CD4-positive, alpha-beta T cell treated with Interleukin-6 for 4 hours (primary cell): ENCODE results near the gene CDIP1.

ENCODE experiments used
- DNase-seq: peaks from one replicate; pipeline ENCODE4 v3.0.0-alpha.2; 2020; ENCODE audit warnings: mixed read lengths

Gene CDIP1

DNA sequence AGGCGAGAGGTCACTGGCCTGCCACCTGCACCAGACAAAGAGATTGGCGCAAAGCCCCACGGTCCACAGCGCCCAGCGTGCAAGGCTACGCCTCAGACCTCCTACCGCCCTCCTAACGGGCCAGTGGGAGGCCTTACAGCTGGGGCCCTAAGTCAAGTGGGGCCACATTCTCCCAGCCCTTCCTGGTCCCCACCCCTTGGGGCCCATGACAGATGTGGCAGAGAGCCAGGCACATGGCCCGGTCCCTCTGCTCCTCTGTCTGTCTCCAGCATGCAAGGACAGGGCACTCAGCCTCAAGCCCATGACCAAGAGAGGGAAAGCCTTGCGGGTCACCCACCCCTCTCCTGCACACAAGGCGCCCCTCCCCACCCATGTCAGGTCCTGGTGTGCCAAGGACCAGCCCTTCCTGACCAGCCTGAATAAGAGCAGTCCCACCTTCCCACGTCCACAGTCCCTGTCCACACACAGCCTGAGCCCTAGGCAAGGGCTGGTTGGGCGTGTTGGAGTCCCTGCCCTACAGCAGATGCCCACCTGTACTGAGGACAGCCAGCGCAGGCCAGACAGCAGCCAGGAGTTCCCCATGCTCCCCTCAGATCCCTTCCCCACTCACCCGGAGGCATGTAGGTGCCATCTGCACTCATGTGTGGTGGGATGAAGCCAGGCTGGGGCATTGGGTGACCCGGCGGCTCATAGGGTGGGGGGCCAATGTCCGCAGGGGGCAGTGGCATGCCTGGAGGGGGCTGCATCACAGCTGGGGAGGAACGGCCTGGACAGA, 25.3 kb downstream of the CDIP1 start:
- no peak for DNase-seq

DNA sequence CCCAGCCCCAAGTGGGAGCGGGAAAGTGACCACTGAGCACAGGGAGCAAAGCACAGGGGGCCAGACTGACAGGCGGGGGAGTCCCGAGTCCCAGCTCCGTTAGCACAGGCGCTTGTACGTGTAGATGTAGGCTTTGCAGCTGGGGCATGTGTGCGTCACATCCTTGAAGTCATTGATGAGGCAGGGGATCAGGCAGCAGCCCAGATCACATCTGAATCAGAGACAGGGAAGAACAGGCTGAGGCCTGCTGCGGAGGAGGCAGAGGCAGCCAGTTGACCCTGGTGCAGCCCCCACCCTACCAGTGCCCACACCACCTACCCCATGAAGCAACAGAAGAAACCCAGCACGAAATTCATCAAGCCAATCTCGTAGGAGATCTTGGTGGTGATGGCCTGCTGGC, 26.1 kb downstream of the CDIP1 start:
- DNase-seq: no peak

DNA sequence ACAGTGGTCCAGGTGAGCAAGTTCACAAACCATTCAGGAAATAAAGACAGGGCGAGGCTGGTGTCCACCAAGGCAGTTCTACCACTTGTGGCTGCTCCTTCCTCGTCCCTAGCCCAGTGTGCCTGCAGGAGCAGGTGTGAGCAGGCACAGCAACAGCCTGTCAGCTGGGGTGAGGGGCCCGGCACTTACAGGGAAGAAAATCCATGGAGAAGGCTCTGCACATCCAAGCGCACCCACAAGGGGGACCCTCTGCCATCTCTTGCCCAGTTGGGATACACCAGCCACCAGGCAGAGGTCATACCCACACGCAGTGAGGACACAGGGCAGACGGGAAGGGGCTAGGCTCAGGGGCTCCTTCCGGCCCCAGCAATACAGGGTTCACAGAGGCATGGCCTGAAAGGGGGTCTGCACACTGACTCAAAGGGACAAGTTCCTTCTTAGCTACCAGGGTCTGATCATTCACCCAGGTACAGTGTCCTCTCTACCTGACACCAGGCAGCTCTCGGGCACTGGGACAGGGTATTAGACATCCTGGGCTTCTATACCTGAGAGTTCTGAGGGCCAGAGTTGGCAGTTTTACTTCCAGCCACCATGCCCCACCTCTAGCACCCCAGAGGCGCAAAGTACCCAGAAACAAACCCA, 27.0 kb downstream of the CDIP1 start:
- DNase-seq: peak; percentile 22

DNA sequence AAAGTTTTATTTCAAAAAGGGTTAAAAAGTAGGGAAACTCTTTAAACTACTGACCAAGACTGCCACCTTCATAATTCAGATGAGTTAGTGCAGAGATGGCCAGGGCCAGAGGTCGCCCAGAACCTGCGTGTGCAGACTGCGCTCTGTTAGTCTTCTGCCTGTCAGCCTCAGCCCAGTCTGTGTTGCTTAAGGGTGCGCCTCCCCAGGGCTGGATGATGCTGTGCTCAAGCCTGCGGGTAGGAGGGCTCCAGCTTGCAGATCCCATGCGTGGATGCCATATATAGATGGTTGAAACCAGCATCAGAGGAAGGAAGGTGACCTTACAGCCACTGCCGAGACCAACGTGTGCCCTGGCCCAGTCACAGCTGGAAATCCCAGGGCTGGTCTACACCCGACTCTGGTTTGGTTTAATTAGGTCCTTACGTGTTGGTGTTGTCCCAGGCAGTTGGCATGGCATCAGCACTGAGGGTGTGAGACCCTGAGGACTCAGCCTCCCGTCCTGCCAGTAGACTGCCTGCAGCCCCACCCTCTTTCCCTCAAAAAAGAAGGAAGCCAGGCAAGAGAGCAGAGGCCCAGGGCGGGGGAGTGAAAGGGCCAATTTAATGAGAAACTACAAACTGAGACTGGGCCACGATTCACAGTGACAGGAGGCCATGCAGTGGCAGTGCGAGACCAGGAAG, 27.7 kb downstream of the CDIP1 start:
- DNase-seq: no peak

DNA sequence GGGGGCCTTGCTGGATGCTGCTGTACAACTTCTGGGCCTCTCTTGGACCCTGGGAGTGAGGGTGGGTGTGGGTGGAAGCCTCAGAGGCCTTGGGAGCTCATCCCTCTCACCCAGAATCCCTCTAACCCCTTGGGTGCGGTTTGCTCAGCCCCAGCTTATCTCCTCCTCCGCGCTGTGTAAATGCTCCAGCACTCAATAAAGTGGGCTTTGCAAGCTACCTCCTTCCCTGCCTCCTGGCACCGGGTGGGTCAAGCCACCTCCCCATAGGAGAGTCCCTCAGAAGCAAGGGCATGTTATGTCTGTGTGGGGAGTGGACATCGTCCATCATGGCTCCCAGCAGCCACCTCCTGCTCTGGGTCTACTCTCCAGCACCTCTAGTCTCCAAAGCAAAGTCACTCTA, 28.4 kb downstream of the CDIP1 start:
- DNase-seq: no peak

DNA sequence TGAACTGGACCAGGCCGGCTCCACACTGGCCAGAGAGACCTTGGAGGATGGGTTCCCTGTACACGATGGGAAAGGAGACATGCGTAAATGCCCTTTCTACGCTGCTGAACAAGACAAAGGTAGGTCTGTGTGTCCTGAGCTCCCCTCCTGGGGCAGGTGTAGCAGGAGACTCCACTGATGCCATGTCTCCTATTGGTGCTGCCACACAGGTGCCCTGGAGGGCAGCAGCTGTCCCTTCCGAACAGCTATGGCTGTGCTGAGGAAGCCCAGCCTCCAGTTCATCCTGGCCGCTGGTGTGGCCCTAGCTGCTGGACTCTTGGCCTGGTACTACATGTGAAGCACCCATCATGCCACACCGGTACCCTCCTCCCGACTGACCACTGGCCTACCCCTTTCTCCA, 29.2 kb downstream of the CDIP1 start:
- DNase-seq: no peak

DNA sequence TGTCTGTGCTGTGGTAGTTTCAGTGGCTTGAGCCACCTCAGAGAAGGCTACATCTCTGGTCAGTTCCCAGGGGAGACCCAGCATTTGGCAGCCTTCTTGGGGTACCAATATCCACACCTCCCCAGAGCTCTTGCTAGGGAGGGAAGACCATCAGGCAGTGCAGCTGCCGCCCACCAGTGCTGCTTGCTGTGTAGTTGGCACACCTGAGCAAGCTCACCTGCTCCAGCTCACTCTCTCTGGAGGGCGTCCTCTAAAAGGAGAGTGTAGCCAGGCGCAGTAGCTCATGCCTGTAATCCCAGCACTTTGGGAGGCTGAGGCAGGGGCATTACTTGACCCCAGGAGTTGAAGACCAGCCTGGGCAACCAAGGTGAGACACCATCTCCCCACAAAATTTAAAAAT, 29.8 kb downstream of the CDIP1 start:
- no peak for DNase-seq

DNA sequence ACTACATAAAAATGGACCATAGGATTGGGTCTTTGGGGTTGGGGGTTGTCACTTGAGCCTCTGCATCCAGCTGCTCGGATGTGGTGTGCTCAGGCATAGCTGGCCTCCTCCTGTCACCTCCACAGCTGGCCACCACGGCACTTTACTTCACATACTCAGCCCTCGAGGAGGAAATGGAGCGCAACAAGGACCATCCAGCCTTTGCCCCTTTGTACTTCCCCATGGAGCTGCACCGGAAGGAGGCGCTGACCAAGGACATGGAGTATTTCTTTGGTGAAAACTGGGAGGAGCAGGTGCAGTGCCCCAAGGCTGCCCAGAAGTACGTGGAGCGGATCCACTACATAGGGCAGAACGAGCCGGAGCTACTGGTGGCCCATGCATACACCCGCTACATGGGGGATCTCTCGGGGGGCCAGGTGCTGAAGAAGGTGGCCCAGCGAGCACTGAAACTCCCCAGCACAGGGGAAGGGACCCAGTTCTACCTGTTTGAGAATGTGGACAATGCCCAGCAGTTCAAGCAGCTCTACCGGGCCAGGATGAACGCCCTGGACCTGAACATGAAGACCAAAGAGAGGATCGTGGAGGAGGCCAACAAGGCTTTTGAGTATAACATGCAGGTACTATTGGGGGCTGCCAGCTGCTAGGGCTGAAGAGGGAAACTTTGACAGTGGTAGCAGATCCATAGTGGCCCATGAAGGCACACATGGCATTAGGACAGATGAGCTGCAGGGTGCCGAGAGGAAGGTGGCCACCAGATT, 30.8 kb downstream of the CDIP1 start:
- DNase-seq: no peak

DNA sequence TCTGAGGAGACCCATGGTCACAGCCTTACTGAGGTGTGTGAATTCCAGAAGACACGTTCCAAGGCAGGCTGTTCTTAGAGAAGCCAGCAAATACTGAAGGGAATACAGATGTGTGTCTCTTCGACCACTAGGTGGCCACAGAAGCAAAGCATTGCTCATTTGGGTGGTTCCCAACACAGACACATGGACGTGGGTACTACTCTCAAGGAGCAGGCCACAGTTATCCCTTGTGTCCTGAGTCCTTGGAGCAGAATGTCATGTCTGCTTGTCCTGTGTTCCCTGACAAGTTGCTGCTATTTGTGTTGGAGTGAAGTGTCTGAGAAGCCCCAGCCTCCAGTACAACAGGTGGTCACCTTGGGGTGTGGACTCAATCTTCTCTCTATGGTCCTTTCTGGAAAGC, 32.1 kb downstream of the CDIP1 start:
- peak; percentile 73 for DNase-seq

DNA sequence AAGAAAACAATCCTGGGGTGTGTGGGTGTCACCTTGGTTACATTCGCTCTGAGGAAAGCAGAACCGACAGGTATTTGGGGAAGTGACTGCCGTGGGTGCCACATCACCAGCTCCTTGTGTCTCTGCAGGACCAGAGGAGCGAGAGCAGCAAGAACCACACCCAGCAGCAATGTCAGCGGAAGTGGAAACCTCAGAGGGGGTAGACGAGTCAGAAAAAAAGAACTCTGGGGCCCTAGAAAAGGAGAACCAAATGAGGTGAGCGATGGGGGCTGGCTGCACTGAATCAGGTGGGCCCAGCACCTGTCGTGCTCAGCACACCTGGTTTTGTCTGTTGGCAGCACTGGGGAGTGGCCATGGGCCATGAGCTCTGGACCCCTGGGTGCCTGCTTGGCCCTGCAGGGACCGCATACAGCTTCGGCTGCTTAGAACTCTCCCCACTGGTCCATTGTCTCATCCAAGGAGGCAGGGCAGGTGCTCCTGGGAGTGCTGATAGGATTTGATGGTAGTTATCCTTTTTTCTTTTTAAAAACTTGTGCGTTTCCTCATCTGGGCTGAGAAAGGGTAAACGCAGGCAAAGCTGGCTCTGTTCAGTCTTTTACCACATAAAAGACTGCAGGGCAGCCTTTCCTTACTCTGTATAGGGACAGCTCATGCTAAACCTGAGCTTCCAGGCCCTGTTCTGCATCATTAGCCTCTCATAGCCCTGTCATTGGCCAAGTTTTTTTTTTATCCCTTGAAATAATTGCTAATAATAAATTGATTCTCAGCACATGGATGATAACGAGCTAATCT, 33.0 kb downstream of the CDIP1 start:
- DNase-seq: peak; percentile 88

DNA sequence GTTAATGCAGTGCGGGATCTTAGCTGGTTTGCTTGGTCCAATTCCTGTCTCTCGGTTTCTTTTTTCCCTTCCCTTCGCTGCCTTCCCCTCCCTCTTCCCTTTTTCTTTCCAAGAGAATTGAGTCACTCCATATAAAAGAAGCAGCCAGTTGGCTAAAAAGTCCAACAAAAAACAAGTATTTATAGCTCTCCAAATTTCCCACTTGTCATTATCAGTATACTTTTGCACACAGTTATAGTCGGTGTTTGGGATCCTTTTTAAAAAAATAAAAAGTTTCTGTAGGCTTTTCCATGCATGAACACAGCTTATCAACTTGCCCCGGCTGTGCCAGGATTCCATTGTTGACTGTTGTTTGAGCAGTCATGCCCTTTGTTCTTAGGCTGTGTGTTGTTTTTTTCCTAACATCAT, 37.5 kb downstream of the CDIP1 start:
- no peak for DNase-seq

DNA sequence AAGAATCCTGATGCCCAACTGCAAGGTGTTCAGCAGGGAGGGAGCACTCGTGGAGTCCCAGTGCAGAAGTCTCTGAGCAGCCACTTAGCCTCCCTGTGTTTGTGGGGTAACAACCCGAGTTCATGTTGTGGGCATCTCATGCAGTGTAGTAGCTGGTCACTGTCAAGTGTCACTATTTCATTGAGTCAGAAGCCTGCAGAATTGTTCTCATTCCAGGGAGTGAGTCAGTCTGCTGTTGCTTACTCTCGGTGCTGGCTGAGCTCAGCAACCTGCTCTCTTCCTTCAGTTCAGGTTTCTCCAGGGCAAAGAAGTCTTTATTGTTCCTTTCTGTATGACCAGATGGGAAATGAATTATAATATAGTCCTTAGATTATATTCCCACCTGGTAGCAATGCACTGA, 38.3 kb downstream of the CDIP1 start:
- peak; percentile 22 for DNase-seq

DNA sequence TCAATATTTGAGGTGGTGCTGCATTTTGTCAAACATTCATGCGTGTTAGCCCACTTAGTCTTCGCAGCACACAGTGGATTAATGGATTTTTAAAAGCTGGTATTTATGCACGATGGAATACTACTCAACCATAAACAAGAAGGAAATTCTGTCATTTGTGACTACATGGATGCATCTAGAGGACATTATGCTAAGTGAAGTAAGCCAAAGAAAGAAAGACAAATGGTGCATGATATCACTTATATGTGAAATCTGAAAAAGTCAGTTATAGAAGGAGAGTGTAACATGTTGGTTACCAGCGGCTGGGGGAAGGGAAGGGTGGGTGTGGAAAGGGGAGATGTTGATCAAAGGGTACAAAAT, 39.4 kb downstream of the CDIP1 start:
- DNase-seq: no peak

DNA sequence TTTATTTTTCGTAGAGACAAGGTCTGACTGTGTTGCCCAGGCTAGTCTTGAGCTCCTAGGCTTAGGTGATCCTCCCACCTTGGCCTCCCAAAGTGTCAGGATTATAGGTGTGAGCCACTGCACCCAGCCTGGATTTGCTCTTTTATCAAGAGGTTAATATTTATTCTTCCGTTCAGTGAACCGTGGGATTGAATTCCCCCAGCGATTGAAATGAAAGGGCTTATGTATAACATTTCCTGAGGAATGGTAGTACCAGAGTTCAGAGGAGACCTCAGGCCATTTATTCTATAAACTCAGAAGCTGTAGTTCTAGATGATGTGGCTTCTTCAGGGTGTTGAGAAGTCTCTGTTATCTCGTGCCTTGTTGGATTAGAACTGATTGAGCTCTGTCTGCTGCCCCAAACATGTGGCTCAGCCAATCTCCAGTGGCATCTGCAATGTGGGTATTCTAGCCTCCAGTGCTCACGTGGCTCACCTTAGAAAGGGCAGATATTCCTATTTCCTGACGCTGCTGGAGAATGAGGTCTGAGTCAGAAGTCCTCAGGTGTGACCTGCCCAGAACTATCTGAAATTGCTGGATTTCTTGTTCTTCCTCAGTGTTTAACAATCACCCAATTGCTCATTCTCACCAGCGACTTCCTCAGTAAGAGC, 39.9 kb downstream of the CDIP1 start:
- no peak for DNase-seq

DNA sequence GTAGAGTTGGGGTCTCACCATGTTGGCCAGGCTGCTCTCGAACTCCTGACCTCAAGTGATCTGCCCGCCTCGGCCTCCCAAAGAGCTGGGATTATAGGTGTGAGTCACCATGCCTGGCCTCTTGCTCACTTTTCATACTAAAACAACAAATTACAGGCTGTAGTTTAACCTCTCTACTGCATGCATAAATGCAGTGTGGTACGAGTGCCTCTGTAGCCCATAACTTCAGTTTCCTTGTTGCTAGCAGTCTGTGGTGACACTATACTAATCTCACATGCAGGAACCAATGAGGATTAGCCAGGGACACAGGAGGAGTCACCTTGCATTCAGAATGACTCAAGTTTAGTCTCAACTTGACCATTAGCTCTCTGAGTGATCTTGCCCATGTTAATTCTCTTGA, 42.3 kb downstream of the CDIP1 start:
- DNase-seq: no peak

DNA sequence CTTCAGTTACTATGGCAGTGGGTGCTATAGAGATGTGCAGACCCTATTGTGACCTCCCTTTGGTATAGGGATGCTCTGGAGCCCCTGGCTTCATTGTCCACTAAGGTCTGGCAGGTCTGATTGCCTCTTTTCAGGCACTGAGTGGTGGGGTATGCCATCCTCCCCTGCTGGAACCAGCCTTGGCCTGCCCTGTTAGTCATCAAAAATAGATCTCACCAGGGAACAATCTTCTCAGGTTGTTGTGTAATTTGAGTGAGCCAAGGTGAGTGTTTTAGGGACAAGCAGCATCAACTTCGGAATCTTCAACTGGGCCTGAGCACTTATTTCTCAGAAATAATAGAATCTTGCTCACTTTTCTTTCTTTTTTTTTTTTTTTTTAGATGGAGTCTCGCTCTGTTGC, 42.8 kb downstream of the CDIP1 start:
- no peak for DNase-seq

DNA sequence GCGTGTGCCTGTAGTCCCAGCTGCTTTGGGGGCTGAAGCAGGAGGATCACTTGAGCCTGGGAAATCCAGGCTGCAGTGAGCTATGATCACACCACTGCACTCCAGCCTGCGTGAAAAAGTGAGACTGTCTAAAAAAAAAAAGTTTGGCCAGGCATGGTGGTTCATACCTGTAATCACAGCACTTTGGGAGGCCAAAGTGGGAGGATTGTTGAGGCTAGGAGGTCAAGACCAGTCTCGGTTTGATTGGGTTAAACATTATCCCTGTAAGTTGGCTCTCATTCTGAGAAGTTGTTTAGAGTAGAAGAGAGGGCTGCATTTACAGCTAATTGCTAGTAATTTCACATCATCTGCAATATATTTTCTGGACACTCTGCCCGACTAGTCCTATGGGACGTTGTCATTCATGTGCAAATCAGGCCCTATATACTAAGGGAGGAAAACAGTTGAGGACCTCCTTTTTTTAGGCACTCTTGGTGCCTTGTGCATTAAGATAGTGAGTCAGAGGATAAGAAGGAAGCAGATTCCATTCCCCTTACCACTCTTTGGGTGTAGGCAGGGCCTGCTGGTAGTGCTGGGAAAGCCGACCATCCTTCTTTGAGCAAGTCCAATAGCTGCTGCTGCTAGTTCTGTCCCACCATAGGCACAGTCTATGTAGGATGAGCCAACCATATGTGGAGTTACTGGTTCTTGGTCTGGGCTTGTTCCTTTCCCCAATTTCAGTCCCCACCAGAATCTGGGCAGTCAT, 43.7 kb downstream of the CDIP1 start:
- DNase-seq: no peak

DNA sequence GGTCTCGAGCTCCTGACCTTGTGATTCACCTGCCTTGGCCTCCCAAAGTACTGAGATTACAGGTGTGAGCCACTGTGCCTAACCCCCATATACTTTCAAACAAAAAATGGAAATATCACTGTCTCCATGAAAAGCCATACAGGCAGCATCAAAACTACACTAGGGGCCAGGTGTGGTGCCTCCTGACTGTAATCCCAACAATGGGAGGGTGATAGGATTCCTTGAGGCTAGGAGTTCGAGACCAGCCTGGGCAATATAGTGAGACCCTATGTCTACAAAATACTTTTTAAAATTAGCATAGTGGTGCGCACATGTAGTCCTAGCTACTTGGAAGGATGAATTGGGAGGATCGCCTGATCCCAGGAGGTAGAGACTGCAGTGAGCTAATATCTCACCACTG, 46.7 kb downstream of the CDIP1 start:
- DNase-seq: no peak

DNA sequence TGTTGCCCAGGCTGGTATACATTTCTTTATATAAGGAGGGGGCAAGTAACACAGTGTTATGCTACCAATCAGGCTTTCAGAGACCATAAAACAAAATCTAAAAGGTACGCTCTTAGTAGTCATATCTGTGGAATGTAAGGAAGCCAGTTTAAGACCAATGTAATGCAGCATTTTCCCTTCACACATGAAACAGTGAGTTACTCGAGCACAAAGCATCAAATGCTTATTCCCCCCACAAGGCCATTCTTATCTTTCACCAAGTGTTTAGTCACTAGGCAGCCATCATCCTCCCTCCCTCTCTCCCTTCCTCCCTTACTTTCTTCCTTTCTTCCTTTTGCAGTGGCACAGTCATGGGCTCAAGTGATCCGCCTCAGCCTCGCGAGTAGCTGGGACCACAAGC, 49.5 kb downstream of the CDIP1 start:
- DNase-seq: no peak

DNA sequence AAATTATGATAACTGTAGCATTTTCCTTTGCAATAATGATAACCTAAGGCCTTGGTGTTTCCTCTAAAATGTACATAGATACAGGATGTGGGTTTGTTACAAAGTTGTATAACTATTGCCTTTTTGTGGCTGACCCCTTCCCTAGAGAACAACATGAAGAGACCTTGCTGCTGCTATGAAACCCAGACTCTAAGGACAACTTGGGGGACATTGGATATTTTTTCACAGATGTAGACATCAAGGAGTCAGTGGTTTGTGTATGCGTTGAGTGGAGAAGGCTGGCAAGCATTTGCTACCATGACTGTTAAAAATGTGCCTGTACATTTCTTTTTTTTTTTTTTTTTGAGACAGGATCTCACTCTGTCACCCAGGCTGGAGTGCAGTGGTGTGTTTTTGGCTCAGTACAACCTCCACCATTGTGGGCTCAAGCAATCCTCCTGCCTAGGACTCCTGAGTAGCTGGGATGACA, 50.0 kb downstream of the CDIP1 start:
- peak; percentile 23 for DNase-seq

DNA sequence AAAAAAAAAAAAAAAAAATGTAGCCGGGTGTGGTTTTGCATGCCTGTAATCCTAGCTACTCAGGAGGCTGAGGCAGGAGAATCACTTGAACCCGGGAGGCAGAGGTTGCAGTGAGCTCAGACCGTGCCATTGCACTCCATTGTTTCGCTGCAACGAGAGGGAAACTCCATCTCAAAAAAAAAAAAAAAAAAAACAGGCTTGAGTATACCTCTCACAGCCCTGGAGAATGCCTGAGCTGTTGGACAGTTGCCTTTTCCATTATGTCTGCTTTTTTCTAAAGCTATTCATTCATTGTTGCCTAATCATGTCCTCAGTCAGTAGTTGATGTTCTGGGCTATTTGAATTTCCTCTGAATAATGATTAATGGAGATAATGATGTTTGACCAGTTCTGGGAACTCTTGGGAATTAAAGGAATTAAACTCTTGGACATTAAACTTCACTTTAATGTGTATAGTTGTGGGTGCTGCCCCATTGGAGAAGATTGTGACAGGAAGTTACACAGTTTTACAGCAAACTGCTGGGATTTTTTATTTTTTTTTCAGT, 50.5 kb downstream of the CDIP1 start:
- DNase-seq: no peak
